Inflammatory macrophage treated with lipopolysaccharide for 1 hour (primary cell): ENCODE results near the gene SLC9A3.
"Not testable (repeated sequence)": the region's sequence is repeated elsewhere in the genome, so short reads cannot be mapped to it uniquely, and the experiment has no call there.

Experiments
- DNase-seq, 2 donors: peaks; one replicate each; pipeline ENCODE4 v3.0.0-alpha.2; 2020 to 2022

SLC9A3 gene

GRCh38 chr5:524973-525761 lies 918 bp upstream of the SLC9A3 start:
- no peak for DNase-seq

- DNase-seq, result no peak
Measured at GRCh38 chr5:523441-524222, 617 bp downstream of the SLC9A3 start.

GRCh38 chr5:522899-523440 lies 1.3 kb downstream of the SLC9A3 start:
- DNase-seq, result no peak

- no peak for DNase-seq
Measured at GRCh38 chr5:522116-522515, 2.1 kb downstream of the SLC9A3 start.

- DNase-seq, result no peak
Measured at GRCh38 chr5:521680-522079, 2.6 kb downstream of the SLC9A3 start.

- DNase-seq, result no peak
Measured at GRCh38 chr5:520850-521226, 3.4 kb downstream of the SLC9A3 start.

- no peak for DNase-seq
Measured at GRCh38 chr5:520196-520849, 3.9 kb downstream of the SLC9A3 start.

- DNase-seq, result no peak
Measured at GRCh38 chr5:518721-519120, 5.5 kb downstream of the SLC9A3 start.

GRCh38 chr5:517535-518100 lies 6.6 kb downstream of the SLC9A3 start:
- DNase-seq, result no peak

GRCh38 chr5:516980-517379 lies 7.3 kb downstream of the SLC9A3 start:
- no peak for DNase-seq

- DNase-seq, result no peak
Measured at GRCh38 chr5:516338-516925, 7.8 kb downstream of the SLC9A3 start.

GRCh38 chr5:515273-515836 lies 8.9 kb downstream of the SLC9A3 start:
- DNase-seq, result no peak

- DNase-seq, result no peak
Measured at GRCh38 chr5:514673-515072, 9.6 kb downstream of the SLC9A3 start.

GRCh38 chr5:514101-514485 lies 10.2 kb downstream of the SLC9A3 start:
- DNase-seq, result no peak

- DNase-seq, result peak; percentile 11 to 44
Measured at GRCh38 chr5:513216-514100, 10.8 kb downstream of the SLC9A3 start.

GRCh38 chr5:511476-511875 lies 12.8 kb downstream of the SLC9A3 start:
- no peak for DNase-seq

GRCh38 chr5:510521-510920 lies 13.7 kb downstream of the SLC9A3 start:
- peak in 1 of 2 donors; percentile 9 for DNase-seq

GRCh38 chr5:509611-510185 lies 14.6 kb downstream of the SLC9A3 start:
- DNase-seq, result no peak

- DNase-seq, result not testable (repeated sequence)
Measured at GRCh38 chr5:507986-508575, 16.2 kb downstream of the SLC9A3 start.

- no peak for DNase-seq
Measured at GRCh38 chr5:505951-506525, 18.2 kb downstream of the SLC9A3 start.
